Naive thymus-derived CD4-positive, alpha-beta T cell (primary cell): ENCODE results near the gene MYCN. TPM values are rescaled to one million over a fixed set of nuclear protein-coding genes. Genes with fewer than 3 reads are reported as not detected.
"Not testable (repeated sequence)": the region's sequence is repeated elsewhere in the genome, so short reads cannot be mapped to it uniquely, and the experiment has no call there.

Source experiments
- ATAC-seq: fragments of 150-1000 bp; cut with Tn5 transposase; 2 replicates; pipeline ENCODE4 v1.10.0; 2021; ENCODE audit warnings: mild to moderate bottlenecking, moderate library complexity
- CTCF ChIA-PET: fragments of 350-600 bp; sonication (Branson Sonifier 250); formaldehyde crosslinking; loops from one replicate; lab custom pipeline; 2021; ENCODE audit warnings: antibody characterized with exemption; lab: Charles Lee
- POLR2A ChIA-PET: fragments of 350-600 bp; sonication (Branson Sonifier 250); formaldehyde crosslinking; loops from one replicate; lab custom pipeline; 2021; ENCODE audit warnings: antibody characterized with exemption, inconsistent platforms; lab: Charles Lee
- DNase-seq, 9 donors: peaks; one replicate each; pipeline versions ENCODE4 v3.0.0 to v3.0.0-alpha.2; 2020 to 2022; ENCODE audit warnings: mixed read lengths in 1 of 9
- H3K27ac ChIP-seq: one replicate; pipeline ENCODE4 v1.7.0; 2013; ENCODE audit warnings: mild to moderate bottlenecking, low read depth, low read length, moderate library complexity
- H3K27me3 ChIP-seq, 2 donors: one replicate each; pipeline ENCODE4 v1.7.0; 2013; ENCODE audit warnings: low read length in 2 of 2, mild to moderate bottlenecking in 2 of 2, moderate library complexity in 2 of 2; ENCODE audit not compliant: control insufficient read depth in 2 of 2, insufficient read depth in 2 of 2
- H3K36me3 ChIP-seq, 3 experiments: 1 replicate in 2 of 3; 2 replicates in 1 of 3; pipeline ENCODE4 v1.7.0; 2013; ENCODE audit warnings: low read length in 3 of 3, mild to moderate bottlenecking in 3 of 3, moderate library complexity in 1 of 3; ENCODE audit not compliant: insufficient read depth in 3 of 3, control insufficient read depth in 2 of 3
- H3K4me1 ChIP-seq, 2 donors: one replicate each; pipeline ENCODE4 v1.7.0; 2013; ENCODE audit warnings: low read length in 2 of 2, mild to moderate bottlenecking in 2 of 2, moderate library complexity in 1 of 2; ENCODE audit not compliant: control insufficient read depth in 2 of 2, insufficient read depth in 2 of 2
- H3K4me3 ChIP-seq: 2 replicates; pipeline ENCODE4 v1.7.0; 2013; ENCODE audit warnings: mild to moderate bottlenecking, low read length
- H3K9me3 ChIP-seq, 3 experiments: 1 replicate in 2 of 3; 2 replicates in 1 of 3; pipeline ENCODE4 v1.7.0; 2013; ENCODE audit warnings: low read length in 3 of 3; ENCODE audit not compliant: control insufficient read depth in 2 of 3
- H3K27ac Mint-ChIP-seq, 9 donors: one replicate each; pipeline ENCODE4 v1.8.0; 2020 to 2022; ENCODE audit warnings: mixed read lengths in 9 of 9, mild to moderate bottlenecking in 8 of 9, moderate library complexity in 5 of 9, inconsistent platforms in 2 of 9
- H3K27me3 Mint-ChIP-seq, 5 donors: one replicate each; pipeline ENCODE4 v1.8.0; 2021 to 2022; ENCODE audit warnings: mixed read lengths in 5 of 5, mild to moderate bottlenecking in 1 of 5
- H3K36me3 Mint-ChIP-seq, 5 donors: one replicate each; pipeline ENCODE4 v1.8.0; 2020 to 2022; ENCODE audit warnings: mixed read lengths in 5 of 5, mild to moderate bottlenecking in 3 of 5, inconsistent platforms in 1 of 5
- H3K4me1 Mint-ChIP-seq, 7 donors: one replicate each; pipeline ENCODE4 v1.8.0; 2020 to 2022; ENCODE audit warnings: mixed read lengths in 7 of 7, mild to moderate bottlenecking in 3 of 7, inconsistent platforms in 1 of 7
- H3K4me3 Mint-ChIP-seq, 10 donors: one replicate each; pipeline ENCODE4 v1.8.0; 2020 to 2022; ENCODE audit warnings: mild to moderate bottlenecking in 10 of 10, mixed read lengths in 10 of 10, moderate library complexity in 6 of 10, inconsistent platforms in 2 of 10
- H3K9me3 Mint-ChIP-seq, 11 donors: one replicate each; pipeline ENCODE4 v1.8.0; 2020 to 2022; ENCODE audit warnings: mixed read lengths in 11 of 11, mild to moderate bottlenecking in 4 of 11, inconsistent platforms in 1 of 11, moderate library complexity in 1 of 11
- intact Hi-C, 2 donors: fragments of 100-400 bp; cut with micrococcal nuclease; formaldehyde crosslinking; loops; one replicate each; pipeline ENCODE4 v1.15.1; 2023
- polyA plus RNA-seq, 2 donors: library from polyadenylated mRNA; unstranded; fragments of 300-500 nt; fragmentation: Illumina TruSeq; gene quantifications; one replicate each; pipeline ENCODE4 v1.2.3, GENCODE V29; 2021
- total RNA-seq, 6 experiments: library from RNA in 5 of 6; stranded (reverse) in 5 of 6; gene quantifications; 1 replicate in 5 of 6; 2 replicates in 1 of 6; pipeline ENCODE4 v1.2.3 and lab custom pipeline; 2021 to 2026

MYCN gene
- total and polyA plus RNA-seq, 7 experiments from 2014 or later, result 0.21 to 2.3 (median 0.47) TPM; not detected in 3

DNA sequence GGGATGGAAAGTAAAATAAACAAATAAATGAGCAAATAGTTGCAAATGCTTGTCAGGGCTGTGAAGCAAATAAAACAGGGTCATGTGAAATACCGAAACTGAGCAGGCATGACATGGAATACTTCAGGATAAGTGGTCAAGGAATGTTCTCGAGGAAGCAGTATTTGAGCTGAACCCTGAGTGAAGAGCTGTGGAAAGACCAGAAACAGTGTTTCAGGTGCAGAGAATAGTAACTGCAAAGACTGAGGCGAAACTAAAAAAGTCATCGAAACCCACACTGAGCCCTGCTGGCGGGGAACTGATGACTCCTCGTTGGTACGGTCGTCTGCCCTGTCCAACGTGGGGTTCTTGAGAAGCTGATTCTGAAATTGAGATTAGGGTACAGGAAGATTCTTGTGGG is 27.2 kb upstream of the MYCN start:
- ChIA-PET CTCF (no interaction called here), POLR2A (no interaction called here)
- Mint-ChIP-seq H3K27me3 (peaks cover 0 to 5% (median 0%) of the 10 kb centered on the region in 5 donors), H3K27ac (no peak overlapping the region), H3K9me3 (peaks cover 0 to 3% (median 0%) of the 10 kb centered on the region in 11 donors), H3K4me1 (no peaks in the 10 kb centered on the region), H3K4me3 (no peak overlapping the region), H3K36me3 (no peaks in the 10 kb centered on the region)
- H3K4me3 ChIP-seq, result no peak overlapping the region
- H3K4me1 ChIP-seq, result no peaks in the 10 kb centered on the region
- intact Hi-C loops, result no loop called here
- no peak overlapping the region for H3K27ac ChIP-seq
- H3K36me3 ChIP-seq, result no peaks in the 10 kb centered on the region
- no peaks in the 10 kb centered on the region for H3K27me3 ChIP-seq
- H3K9me3 ChIP-seq, result no peaks in the 10 kb centered on the region
- no peak for ATAC-seq
- DNase-seq, result no peak

DNA sequence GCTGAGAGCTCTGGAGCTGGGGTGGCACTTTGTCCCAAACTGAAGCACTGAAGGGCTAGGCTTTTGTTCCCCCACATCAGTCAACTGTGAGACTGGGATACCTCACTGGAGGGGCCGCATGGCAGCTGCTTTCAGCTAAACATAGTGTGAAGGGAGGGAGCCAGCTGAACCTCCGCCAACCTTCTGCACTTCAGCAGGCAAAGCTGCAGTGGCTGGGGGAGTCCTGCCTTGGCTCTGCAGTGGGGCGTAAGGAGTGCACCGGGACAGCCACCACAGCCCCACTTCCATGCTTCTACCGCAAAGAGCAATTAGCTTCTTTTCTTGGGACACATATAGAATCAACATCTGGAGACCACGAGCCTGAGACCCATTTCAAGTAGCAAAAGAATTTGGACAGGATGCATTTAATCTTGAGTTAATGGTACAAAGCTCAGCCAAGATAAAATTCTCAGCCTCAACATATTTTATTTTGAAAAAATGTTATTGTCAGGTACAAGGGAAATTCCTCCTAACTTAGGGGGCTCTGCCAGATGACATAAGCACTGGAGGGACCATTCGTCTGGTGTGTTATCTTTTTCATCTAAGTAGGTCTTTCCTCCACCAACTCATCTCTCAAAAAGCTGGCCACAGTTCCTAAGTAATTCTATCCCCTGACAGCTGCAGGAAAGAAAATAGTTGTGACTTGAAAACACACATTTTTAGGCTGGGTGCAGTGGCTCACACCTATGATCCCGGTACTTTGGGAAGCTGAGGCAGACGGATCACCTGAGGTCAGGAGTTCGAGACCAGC is 25.6 kb upstream of the MYCN start:
- Mint-ChIP-seq H3K36me3 (no peaks in the 10 kb centered on the region), H3K4me1 (no peaks in the 10 kb centered on the region), H3K27ac (no peak overlapping the region), H3K27me3 (peaks cover 0 to 8% (median 3%) of the 10 kb centered on the region in 5 donors), H3K9me3 (peaks cover 0 to 3% (median 0%) of the 10 kb centered on the region in 11 donors), H3K4me3 (peak overlapping the region in 1 of 10 donors; percentile 4)
- no peaks in the 10 kb centered on the region for H3K9me3 ChIP-seq
- intact Hi-C loops, result no loop called here
- DNase-seq (no peak), ATAC-seq (no peak)
- H3K27me3 ChIP-seq, result no peaks in the 10 kb centered on the region
- no peaks in the 10 kb centered on the region for H3K36me3 ChIP-seq
- POLR2A ChIA-PET, result no interaction called here
- H3K27ac ChIP-seq, result no peak overlapping the region
- H3K4me3 ChIP-seq, result no peak overlapping the region
- H3K4me1 ChIP-seq, result no peaks in the 10 kb centered on the region
- CTCF ChIA-PET, result no interaction called here

DNA sequence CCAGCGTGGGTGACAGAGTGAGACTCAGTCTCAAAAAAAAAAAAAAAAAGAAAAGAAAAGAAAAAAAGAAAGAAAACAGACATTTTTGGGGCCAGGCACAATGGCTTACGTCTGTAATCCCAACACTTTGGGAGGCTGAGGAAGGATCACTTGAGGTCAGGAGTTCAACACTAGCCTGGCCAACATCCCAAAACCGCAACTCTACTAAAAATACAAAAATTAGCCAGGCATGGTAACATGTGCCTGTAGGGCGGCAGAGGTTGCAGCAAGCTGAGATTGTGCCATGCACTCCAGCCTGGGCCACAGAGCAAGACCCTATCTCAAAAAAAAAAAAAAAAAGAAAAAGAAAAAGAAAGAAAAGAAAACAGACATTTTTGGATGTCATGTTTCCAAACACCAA is 24.8 kb upstream of the MYCN start:
- intact Hi-C loops, H3K27me3 ChIP-seq, CTCF ChIA-PET, H3K4me1 ChIP-seq, DNase-seq, H3K4me3 Mint-ChIP-seq, H3K4me3 ChIP-seq, POLR2A ChIA-PET, H3K9me3 Mint-ChIP-seq, H3K4me1 Mint-ChIP-seq, H3K27ac ChIP-seq, H3K36me3 Mint-ChIP-seq, H3K36me3 ChIP-seq, H3K9me3 ChIP-seq, H3K27ac Mint-ChIP-seq, ATAC-seq: not testable (repeated sequence)
- H3K27me3 Mint-ChIP-seq, result peaks cover 0 to 15% (median 7%) of the 10 kb centered on the region in 5 donors

DNA sequence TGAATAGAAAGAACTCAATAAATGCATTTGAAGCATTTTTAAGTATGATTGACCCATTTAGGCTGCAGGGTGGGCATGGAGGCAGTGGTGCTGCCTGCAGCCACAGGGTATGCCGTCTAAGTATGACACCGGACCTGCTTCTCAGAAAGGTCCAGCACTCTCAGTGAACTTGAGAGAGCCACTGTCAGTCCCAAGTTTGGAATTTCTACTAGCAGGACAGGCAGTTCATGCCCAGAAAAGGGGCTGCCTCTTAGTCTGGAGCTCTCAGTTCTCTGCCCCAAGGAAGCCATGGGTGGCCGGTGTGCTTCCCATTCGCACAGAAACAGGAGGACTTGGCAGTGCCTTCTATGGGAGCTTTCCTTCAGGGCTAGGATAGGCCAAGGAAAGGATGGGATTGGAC is 24.0 kb upstream of the MYCN start:
- CTCF ChIA-PET, result interaction anchor here (1.2 kb wide), 1 partner anchor 23 kb away, joined by 3 read pairs; no protein-coding TSS in a partner anchor

DNA sequence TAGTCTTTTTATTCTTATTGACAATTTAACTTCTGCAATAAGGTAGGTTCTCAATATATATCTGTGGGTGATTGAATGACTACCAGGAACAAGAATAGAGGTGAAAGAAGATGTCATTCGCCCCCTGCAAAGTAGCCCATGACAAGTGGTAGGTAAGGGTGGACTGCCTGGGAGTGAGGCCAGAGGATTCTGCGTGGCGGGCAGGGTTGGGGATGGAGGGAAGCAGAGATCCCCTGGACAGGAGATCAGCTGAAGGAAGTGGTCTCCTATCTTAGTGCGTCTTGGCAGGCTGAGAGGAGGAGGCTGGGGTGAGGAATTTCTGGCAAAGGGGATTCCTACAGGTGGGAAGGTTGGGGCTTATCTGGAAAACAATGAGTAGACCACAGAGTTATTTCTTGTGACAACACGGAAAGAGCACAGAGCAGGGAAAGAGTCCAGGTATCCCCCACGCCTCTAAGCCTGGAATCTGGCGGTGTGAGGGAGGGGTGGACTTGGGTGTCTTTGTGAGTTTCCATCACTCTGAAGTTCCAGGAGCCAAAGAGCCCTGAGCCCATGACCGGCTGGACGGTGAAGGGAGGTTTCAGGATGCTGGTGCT is 21.5 kb upstream of the MYCN start:
- ChIA-PET POLR2A (no interaction called here), CTCF (no interaction called here)
- DNase-seq (no peak), ATAC-seq (no peak)
- no peak overlapping the region for H3K4me3 Mint-ChIP-seq
- no peaks in the 10 kb centered on the region for H3K36me3 Mint-ChIP-seq
- H3K9me3 ChIP-seq, result no peaks in the 10 kb centered on the region
- intact Hi-C loops, result no loop called here
- peaks cover 0 to 29% (median 18%) of the 10 kb centered on the region in 5 donors for H3K27me3 Mint-ChIP-seq
- H3K4me1 Mint-ChIP-seq, result no peaks in the 10 kb centered on the region
- no peak overlapping the region for H3K4me3 ChIP-seq
- no peaks in the 10 kb centered on the region for H3K36me3 ChIP-seq
- H3K9me3 Mint-ChIP-seq, result peaks cover 0 to 2% (median 0%) of the 10 kb centered on the region in 11 donors
- no peaks in the 10 kb centered on the region for H3K27me3 ChIP-seq
- no peaks in the 10 kb centered on the region for H3K4me1 ChIP-seq
- no peak overlapping the region for H3K27ac Mint-ChIP-seq
- no peak overlapping the region for H3K27ac ChIP-seq

More for the DNA sequence above, 24.0 kb upstream of the MYCN start:
- Mint-ChIP-seq H3K9me3 (no peaks in the 10 kb centered on the region), H3K4me1 (no peaks in the 10 kb centered on the region), H3K36me3 (no peaks in the 10 kb centered on the region), H3K4me3 (no peak overlapping the region), H3K27ac (no peak overlapping the region), H3K27me3 (peaks cover 0 to 18% (median 8%) of the 10 kb centered on the region in 5 donors)
- POLR2A ChIA-PET, result no interaction called here
- no peaks in the 10 kb centered on the region for H3K27me3 ChIP-seq
- intact Hi-C loops, result no loop called here
- H3K27ac ChIP-seq, result no peak overlapping the region
- H3K9me3 ChIP-seq, result no peaks in the 10 kb centered on the region
- H3K4me1 ChIP-seq, result no peaks in the 10 kb centered on the region
- ATAC-seq (no peak), DNase-seq (no peak)
- H3K36me3 ChIP-seq, result no peaks in the 10 kb centered on the region
- no peak overlapping the region for H3K4me3 ChIP-seq

DNA sequence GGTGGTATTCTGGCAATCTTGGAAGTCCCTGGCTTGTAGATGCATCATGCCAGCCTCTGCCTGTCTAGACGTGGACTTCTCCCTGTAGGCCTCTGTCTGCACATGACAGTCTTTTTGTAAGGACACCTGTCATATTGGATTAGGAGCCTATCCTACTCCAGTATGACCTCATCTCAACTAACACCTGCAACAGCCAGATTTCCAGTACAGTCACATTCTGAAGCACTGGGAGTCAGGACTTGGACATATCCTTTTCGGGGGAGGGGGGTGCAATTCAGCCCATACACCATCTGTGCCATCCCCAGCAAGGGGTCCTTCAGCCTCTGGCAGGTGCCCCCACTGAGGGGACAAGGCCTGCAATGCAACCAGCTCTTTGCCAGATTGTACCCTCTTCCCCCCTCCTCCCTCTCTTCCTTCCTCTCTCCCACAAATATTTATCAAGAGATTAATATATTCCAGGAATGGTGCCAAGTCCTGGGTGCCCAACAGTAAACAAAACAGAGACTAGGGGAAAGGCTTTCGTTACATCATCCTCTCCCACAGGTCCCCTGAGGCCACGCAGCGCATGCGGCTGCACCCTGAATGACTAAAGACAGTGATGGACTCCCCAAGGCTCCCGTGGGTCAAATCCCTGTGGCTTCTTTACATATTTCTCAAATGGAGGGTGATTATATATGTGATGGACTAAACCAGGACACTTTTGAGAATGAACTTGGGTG is 20.5 kb upstream of the MYCN start:
- Mint-ChIP-seq H3K4me3 (no peak overlapping the region), H3K36me3 (no peaks in the 10 kb centered on the region), H3K9me3 (peaks cover 0 to 2% (median 0%) of the 10 kb centered on the region in 11 donors), H3K27me3 (peaks cover 0 to 24% (median 18%) of the 10 kb centered on the region in 5 donors), H3K4me1 (no peaks in the 10 kb centered on the region), H3K27ac (no peak overlapping the region)
- ChIA-PET POLR2A (no interaction called here), CTCF (no interaction called here)
- Histone ChIP-seq H3K27me3 (no peaks in the 10 kb centered on the region), H3K4me1 (no peaks in the 10 kb centered on the region), H3K36me3 (no peaks in the 10 kb centered on the region), H3K9me3 (no peaks in the 10 kb centered on the region), H3K27ac (no peak overlapping the region), H3K4me3 (no peak overlapping the region)
- intact Hi-C loops, result no loop called here
- ATAC-seq, result no peak
- DNase-seq, result no peak
